ENCODE measurements around the gene CRY2.
"Not testable (repeated sequence)": the region's sequence is repeated elsewhere in the genome, so short reads cannot be mapped to it uniquely, and the experiment has no call there.

The CRY2 gene

GRCh38 chr11:45812581-45813548, 34.4 kb upstream of the CRY2 start:
- no peak for DNase-seq (ENCODE audit: low read depth)
- TF ChIP-seq CTCF (IDR thresholded peaks at IDR 0.05; ENCODE audit: control insufficient read depth, insufficient read depth, low read depth, low read length, missing control alignments): no peak
- H3K4me3 ChIP-seq (ENCODE audit: control insufficient read depth, low read depth, low read length): no peak overlapping the region

- no peak for DNase-seq (ENCODE audit: low read depth)
- no peak for TF ChIP-seq CTCF (IDR thresholded peaks at IDR 0.05; ENCODE audit: control insufficient read depth, insufficient read depth, low read depth, low read length, missing control alignments)
- no peak overlapping the region for H3K4me3 ChIP-seq (ENCODE audit: control insufficient read depth, low read depth, low read length)
These were observed 31.5 kb upstream of the CRY2 start for GRCh38 chr11:45815747-45816146.

- no peak for DNase-seq (ENCODE audit: low read depth)
- TF ChIP-seq CTCF (IDR thresholded peaks at IDR 0.05; ENCODE audit: control insufficient read depth, insufficient read depth, low read depth, low read length, missing control alignments): no peak
- H3K4me3 ChIP-seq (ENCODE audit: control insufficient read depth, low read depth, low read length): no peak overlapping the region
These were observed 30.7 kb upstream of the CRY2 start for GRCh38 chr11:45816614-45817013.

- H3K4me3 ChIP-seq (ENCODE audit: control insufficient read depth, low read depth, low read length): no peak overlapping the region
- no peak for TF ChIP-seq CTCF (IDR thresholded peaks at IDR 0.05; ENCODE audit: control insufficient read depth, insufficient read depth, low read depth, low read length, missing control alignments)
- DNase-seq (ENCODE audit: low read depth): no peak
These were observed 30.1 kb upstream of the CRY2 start for GRCh38 chr11:45817191-45817590.

- H3K4me3 ChIP-seq (ENCODE audit: control insufficient read depth, low read depth, low read length): no peak overlapping the region
- no peak for DNase-seq (ENCODE audit: low read depth)
- TF ChIP-seq CTCF (IDR thresholded peaks at IDR 0.05; ENCODE audit: control insufficient read depth, insufficient read depth, low read depth, low read length, missing control alignments): no peak
These were observed 28.2 kb upstream of the CRY2 start for GRCh38 chr11:45818961-45819605.

GRCh38 chr11:45820211-45820857, 26.9 kb upstream of the CRY2 start:
- no peak overlapping the region for H3K4me3 ChIP-seq (ENCODE audit: control insufficient read depth, low read depth, low read length)
- DNase-seq (ENCODE audit: low read depth): no peak
- TF ChIP-seq CTCF (IDR thresholded peaks at IDR 0.05; ENCODE audit: control insufficient read depth, insufficient read depth, low read depth, low read length, missing control alignments): no peak

- not testable (repeated sequence) for H3K4me3 ChIP-seq (ENCODE audit: control insufficient read depth, low read depth, low read length); DNase-seq (ENCODE audit: low read depth)
These were observed 20.8 kb upstream of the CRY2 start for GRCh38 chr11:45826492-45826891.
